Keratinocyte (primary cell): ENCODE data around the gene DCLK1. TPM values are rescaled to one million over a fixed set of nuclear protein-coding genes. Genes with fewer than 3 reads are reported as not detected.

Experiments
- DNase-seq: peaks from one replicate; pipeline ENCODE4 v3.0.0-alpha.2; 2011; ENCODE audit warnings: low read depth, missing footprints, low spot score
- FAIRE-seq: peaks from 2 replicates; lab custom pipeline; 2011; peaks lifted over from hg19 to GRCh38; lab: Jason Lieb, UNC
- H2AFZ ChIP-seq: 2 replicates; pipeline ENCODE4 v1.6.0; 2012; ENCODE audit warnings: low read length, control low read depth, inconsistent platforms; ENCODE audit not compliant: control insufficient read depth
- H3K27ac ChIP-seq: 2 replicates; pipeline ENCODE4 v1.5.1; 2011; ENCODE audit warnings: low read length; ENCODE audit not compliant: control insufficient read depth, insufficient read depth
- H3K27me3 ChIP-seq: 3 replicates; pipeline ENCODE4 v1.6.0; 2011; ENCODE audit warnings: low read length; ENCODE audit not compliant: control insufficient read depth, insufficient read depth; ENCODE audit errors: extremely low read depth
- H3K36me3 ChIP-seq, 2 experiments: 2 replicates in 1 of 2; 3 replicates in 1 of 2; pipeline ENCODE4 v1.5.1; 2011; ENCODE audit warnings: low read length in 2 of 2, mild to moderate bottlenecking in 1 of 2; ENCODE audit not compliant: control insufficient read depth in 2 of 2, insufficient read depth in 2 of 2; ENCODE audit errors: extremely low read depth in 1 of 2
- H3K4me1 ChIP-seq: 3 replicates; pipeline ENCODE4 v1.5.1; 2011; ENCODE audit warnings: low read length; ENCODE audit not compliant: control insufficient read depth, insufficient read depth; ENCODE audit errors: extremely low read depth
- H3K4me2 ChIP-seq: 3 replicates; pipeline ENCODE4 v1.6.0; 2011; ENCODE audit warnings: low read depth, low read length; ENCODE audit not compliant: control insufficient read depth, insufficient read depth; ENCODE audit errors: extremely low read depth
- H3K4me3 ChIP-seq, 3 experiments: fragments of 200-600 bp in 1 of 3; sonication (generic) in 1 of 3; 2 replicates in 2 of 3; 3 replicates in 1 of 3; pipeline ENCODE4 v1.5.1; 2011 to 2016; ENCODE audit warnings: low read length in 3 of 3, mild to moderate bottlenecking in 3 of 3, control low read depth in 2 of 3, inconsistent platforms in 1 of 3, low read depth in 1 of 3, mixed read lengths in 1 of 3, mixed run types in 1 of 3, moderate library complexity in 1 of 3; ENCODE audit not compliant: control insufficient read depth in 2 of 3, insufficient read depth in 2 of 3; ENCODE audit errors: extremely low read depth in 1 of 3
- H3K79me2 ChIP-seq: 2 replicates; pipeline ENCODE4 v1.6.0; 2012; ENCODE audit warnings: low read length; ENCODE audit not compliant: control insufficient read depth, insufficient read depth
- H3K9ac ChIP-seq: 3 replicates; pipeline ENCODE4 v1.6.0; 2011; ENCODE audit warnings: low read length; ENCODE audit not compliant: control insufficient read depth, insufficient read depth; ENCODE audit errors: extremely low read depth
- H3K9me1 ChIP-seq: 3 replicates; pipeline ENCODE4 v1.6.0; 2011; ENCODE audit warnings: low read length; ENCODE audit not compliant: control insufficient read depth, insufficient read depth; ENCODE audit errors: extremely low read depth
- H3K9me3 ChIP-seq: 2 replicates; pipeline ENCODE4 v1.5.1; 2012; ENCODE audit warnings: low read depth, low read length; ENCODE audit not compliant: control insufficient read depth
- H4K20me1 ChIP-seq: 3 replicates; pipeline ENCODE4 v1.6.0; 2011; ENCODE audit warnings: low read length; ENCODE audit not compliant: control insufficient read depth, insufficient read depth; ENCODE audit errors: extremely low read depth
- CTCF ChIP-seq, 3 experiments: IDR thresholded peaks in 1 of 3; conservative IDR thresholded peaks in 1 of 3; optimal IDR thresholded peaks in 1 of 3; 2 replicates in 2 of 3; 3 replicates in 1 of 3; pipeline versions ENCODE3 to v1.5.1; 2011; ENCODE audit warnings: low read length in 3 of 3, mild to moderate bottlenecking in 3 of 3, moderate library complexity in 2 of 3, control low read depth in 1 of 3, inconsistent platforms in 1 of 3; ENCODE audit not compliant: insufficient read depth in 2 of 3; ENCODE audit errors: extremely low read depth in 1 of 3
- EZH2 ChIP-seq: IDR thresholded peaks from one replicate; pipeline ENCODE4 v1.6.1; 2012; ENCODE audit warnings: inconsistent platforms, mild to moderate bottlenecking, low read length, moderate library complexity
- dilution Hi-C: fragments of 300-500 bp; cut with MboI; formaldehyde crosslinking; loops from one replicate; pipeline ENCODE4 v1.7.0; 2020; ENCODE audit warnings: low sequenced_read_pairs; ENCODE audit not compliant: extremely low pct_ligation_motif_present
- polyA plus RNA-seq, 5 experiments: library from polyadenylated mRNA; depleted of rRNA in 3 of 5; stranded (reverse) in 3 of 5; stranded (forward) in 1 of 5; unstranded in 1 of 5; fragments of >200 nt; gene quantifications; 1 replicate in 1 of 5; 2 replicates in 3 of 5; 3 replicates in 1 of 5; pipeline versions ENCODE4 v1.2.1 to v1.2.3, GENCODE V29; 2011 to 2012; ENCODE audit warnings: missing spikeins in 2 of 5, low read depth in 1 of 5, low replicate concordance in 1 of 5

DCLK1 gene
- polyA plus RNA-seq, 1 donor (not counting 4 experiments of a cell fraction or from before 2014, with no cell fraction given) = 0.04 TPM

GRCh38 chr13:36154567-36155291 is 23.5 kb upstream of the DCLK1 start:
- no peak overlapping the region for H3K4me3 ChIP-seq
- H2AFZ ChIP-seq = no peak overlapping the region

GRCh38 chr13:36151591-36151990 is 20.4 kb upstream of the DCLK1 start:
- no peaks in the 10 kb centered on the region for H3K9me1 ChIP-seq
- no peaks in the 10 kb centered on the region for H4K20me1 ChIP-seq
- H3K9ac ChIP-seq = no peak overlapping the region
- DNase-seq = no peak
- H3K27me3 ChIP-seq = peaks cover 7% of the 10 kb centered on the region
- FAIRE-seq = no peak
- H3K36me3 ChIP-seq = no peaks in the 10 kb centered on the region
- H2AFZ ChIP-seq = no peak overlapping the region
- TF ChIP-seq CTCF (optimal IDR thresholded peaks at IDR 0.05 in 1 of 3, IDR thresholded peaks at IDR 0.05 in 1 of 3, conservative IDR thresholded peaks at IDR 0.05 in 1 of 3; ENCODE audit: extremely low read depth in 1 of 3, insufficient read depth in 2 of 3, low read length in 3 of 3) (no peak), EZH2 (no peak)
- no peaks in the 10 kb centered on the region for H3K4me1 ChIP-seq
- no peak overlapping the region for H3K4me2 ChIP-seq
- dilution Hi-C loops = no loop called here
- H3K9me3 ChIP-seq = no peaks in the 10 kb centered on the region
- no peak overlapping the region for H3K27ac ChIP-seq
- no peak overlapping the region for H3K4me3 ChIP-seq
- H3K79me2 ChIP-seq = no peaks in the 10 kb centered on the region

More at GRCh38 chr13:36154567-36155291, 23.5 kb upstream of the DCLK1 start:
- no peak for DNase-seq
- Histone ChIP-seq H3K9ac (no peak overlapping the region), H3K4me2 (no peak overlapping the region), H3K27me3 (peaks cover 7% of the 10 kb centered on the region), H4K20me1 (no peaks in the 10 kb centered on the region), H3K27ac (no peak overlapping the region), H3K9me1 (no peaks in the 10 kb centered on the region), H3K79me2 (no peaks in the 10 kb centered on the region), H3K4me1 (no peaks in the 10 kb centered on the region), H3K9me3 (no peaks in the 10 kb centered on the region), H3K36me3 (no peaks in the 10 kb centered on the region)
- no peak for FAIRE-seq
- dilution Hi-C loops = no loop called here
- TF ChIP-seq EZH2 (no peak), CTCF (optimal IDR thresholded peaks at IDR 0.05 in 1 of 3, IDR thresholded peaks at IDR 0.05 in 1 of 3, conservative IDR thresholded peaks at IDR 0.05 in 1 of 3; ENCODE audit: extremely low read depth in 1 of 3, insufficient read depth in 2 of 3, low read length in 3 of 3) (no peak)
